HepG2 (cell line): ENCODE data around the gene C9orf50. TPM values are rescaled to one million over a fixed set of nuclear protein-coding genes. Genes with fewer than 3 reads are reported as not detected.

ENCODE experiments used
- ARID5B ChIP-seq: IDR thresholded peaks from 2 replicates; pipeline ENCODE4 v1.4.0; 2020; ENCODE audit warnings: mild to moderate bottlenecking, missing genetic modification reagents
- GATAD1 ChIP-seq: IDR thresholded peaks from 2 replicates; pipeline ENCODE4 v1.6.1; 2016; ENCODE audit warnings: missing genetic modification reagents, missing compliant biosample characterization
- IRX3 ChIP-seq: sonication (generic); formaldehyde crosslinking; IDR thresholded peaks from 2 replicates; pipeline ENCODE4 v1.8.1; 2023; ENCODE audit warnings: mild to moderate bottlenecking, low read depth, missing genetic modification reagents, borderline replicate concordance
- KMT2B ChIP-seq: IDR thresholded peaks from 2 replicates; pipeline ENCODE4 v1.6.1; 2016; ENCODE audit warnings: missing genetic modification reagents, missing compliant biosample characterization
- NR2F1 ChIP-seq, 2 experiments: fragments of 450-650 bp in 1 of 2; formaldehyde crosslinking in 1 of 2; IDR thresholded peaks; 2 replicates each; pipeline versions ENCODE4 v1.5.0 to v1.6.1; 2016 to 2020; ENCODE audit warnings: mild to moderate bottlenecking in 1 of 2, missing compliant biosample characterization in 1 of 2, missing genetic modification reagents in 1 of 2, moderate library complexity in 1 of 2
- POLR2G ChIP-seq: fragments of 200-400 bp; formaldehyde crosslinking; IDR thresholded peaks from 2 replicates; pipeline ENCODE4 v1.6.1; 2018; ENCODE audit warnings: mild to moderate bottlenecking, low read depth, low read length, moderate library complexity
- REXO4 ChIP-seq: sonication (generic); formaldehyde crosslinking; IDR thresholded peaks from 2 replicates; pipeline ENCODE4 v1.8.0; 2022; ENCODE audit warnings: missing genetic modification reagents, mild to moderate bottlenecking, borderline replicate concordance
- TBX2 ChIP-seq: sonication (generic); formaldehyde crosslinking; IDR thresholded peaks from 2 replicates; pipeline ENCODE4 v1.5.0; 2020; ENCODE audit warnings: missing genetic modification reagents, mild to moderate bottlenecking, borderline replicate concordance
- ZKSCAN8 ChIP-seq: IDR thresholded peaks from 2 replicates; pipeline ENCODE4 v1.6.1; 2016; ENCODE audit warnings: borderline replicate concordance, missing genetic modification reagents, missing compliant biosample characterization
- ZNF276 ChIP-seq: sonication (generic); formaldehyde crosslinking; IDR thresholded peaks from 2 replicates; pipeline ENCODE4 v1.4.0; 2020; ENCODE audit warnings: mild to moderate bottlenecking, low read depth, missing genetic modification reagents
- polyA plus RNA-seq, 8 experiments: library from polyadenylated mRNA; depleted of rRNA in 3 of 8; stranded (reverse) in 7 of 8; unstranded in 1 of 8; fragments of >200 nt; fragmentation: Illumina TruSeq in 4 of 8; extraction: Trizol in 4 of 8; gene quantifications; 2 replicates each; pipeline versions ENCODE4 v1.2.1 to v1.2.3, GENCODE V29; 2011 to 2016; ENCODE audit warnings: low read depth in 4 of 8, missing spikeins in 1 of 8, mixed read lengths in 1 of 8; ENCODE audit not compliant: insufficient read depth in 1 of 8
- total RNA-seq, 5 experiments: library from RNA; depleted of rRNA; stranded (reverse); fragments of >200 nt; fragmentation: Illumina TruSeq; extraction: Trizol; gene quantifications; 2 replicates each; pipeline ENCODE4 v1.2.3, GENCODE V29; 2016; ENCODE audit warnings: low read depth in 1 of 5
- TF ChIP-seq, protein P1 (sequence below): sonication (generic); formaldehyde crosslinking; IDR thresholded peaks from 2 replicates; pipeline ENCODE4 v1.5.0; 2020; ENCODE audit warnings: mild to moderate bottlenecking, missing genetic modification reagents
- TF ChIP-seq, protein P2 (sequence below), 2 experiments: IDR thresholded peaks; 2 replicates each; pipeline ENCODE4 v1.6.1; 2011 to 2012; ENCODE audit warnings: low read length in 2 of 2, borderline replicate concordance in 1 of 2, low read depth in 1 of 2, mild to moderate bottlenecking in 1 of 2, moderate library complexity in 1 of 2

The C9orf50 gene
- total and polyA plus RNA-seq, 2 of the 13 experiments (the other 11 are each of a cell fraction or from before 2014, with no cell fraction given) = not detected

GRCh38 chr9:129580211-129580915, 40.5 kb downstream of the C9orf50 start (continued):
- TF ChIP-seq TBX2 (CRISPR knock-in tag) = peak; percentile 67; the same call in 1 of the 2 replicates
- peak; percentile 29; the same call in 1 of the 2 replicates for TF ChIP-seq KMT2B (CRISPR knock-in tag)
- no peak for TF ChIP-seq ZNF276 (CRISPR knock-in tag)
- TF ChIP-seq IRX3 = no peak
- TF ChIP-seq, protein P1, sequence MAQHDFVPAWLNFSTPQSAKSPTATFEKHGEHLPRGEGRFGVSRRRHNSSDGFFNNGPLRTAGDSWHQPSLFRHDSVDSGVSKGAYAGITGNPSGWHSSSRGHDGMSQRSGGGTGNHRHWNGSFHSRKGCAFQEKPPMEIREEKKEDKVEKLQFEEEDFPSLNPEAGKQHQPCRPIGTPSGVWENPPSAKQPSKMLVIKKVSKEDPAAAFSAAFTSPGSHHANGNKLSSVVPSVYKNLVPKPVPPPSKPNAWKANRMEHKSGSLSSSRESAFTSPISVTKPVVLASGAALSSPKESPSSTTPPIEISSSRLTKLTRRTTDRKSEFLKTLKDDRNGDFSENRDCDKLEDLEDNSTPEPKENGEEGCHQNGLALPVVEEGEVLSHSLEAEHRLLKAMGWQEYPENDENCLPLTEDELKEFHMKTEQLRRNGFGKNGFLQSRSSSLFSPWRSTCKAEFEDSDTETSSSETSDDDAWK (CRISPR knock-in tag) = no peak
- 0 out of 2 replicates have a peak, but pooled peaks have one; percentile 15 for TF ChIP-seq GATAD1 (CRISPR knock-in tag)
- 0 out of 2 replicates have a peak, but pooled peaks have one; percentile 25 for TF ChIP-seq ZKSCAN8
- no peak for TF ChIP-seq REXO4 (CRISPR knock-in tag)
- TF ChIP-seq NR2F1 (CRISPR knock-in tag; IDR thresholded peaks at IDR 0.05) = no peak
- peak; percentile 59 for TF ChIP-seq POLR2G
- peak; percentile 60 for TF ChIP-seq ARID5B (CRISPR knock-in tag)
- TF ChIP-seq, protein P2, sequence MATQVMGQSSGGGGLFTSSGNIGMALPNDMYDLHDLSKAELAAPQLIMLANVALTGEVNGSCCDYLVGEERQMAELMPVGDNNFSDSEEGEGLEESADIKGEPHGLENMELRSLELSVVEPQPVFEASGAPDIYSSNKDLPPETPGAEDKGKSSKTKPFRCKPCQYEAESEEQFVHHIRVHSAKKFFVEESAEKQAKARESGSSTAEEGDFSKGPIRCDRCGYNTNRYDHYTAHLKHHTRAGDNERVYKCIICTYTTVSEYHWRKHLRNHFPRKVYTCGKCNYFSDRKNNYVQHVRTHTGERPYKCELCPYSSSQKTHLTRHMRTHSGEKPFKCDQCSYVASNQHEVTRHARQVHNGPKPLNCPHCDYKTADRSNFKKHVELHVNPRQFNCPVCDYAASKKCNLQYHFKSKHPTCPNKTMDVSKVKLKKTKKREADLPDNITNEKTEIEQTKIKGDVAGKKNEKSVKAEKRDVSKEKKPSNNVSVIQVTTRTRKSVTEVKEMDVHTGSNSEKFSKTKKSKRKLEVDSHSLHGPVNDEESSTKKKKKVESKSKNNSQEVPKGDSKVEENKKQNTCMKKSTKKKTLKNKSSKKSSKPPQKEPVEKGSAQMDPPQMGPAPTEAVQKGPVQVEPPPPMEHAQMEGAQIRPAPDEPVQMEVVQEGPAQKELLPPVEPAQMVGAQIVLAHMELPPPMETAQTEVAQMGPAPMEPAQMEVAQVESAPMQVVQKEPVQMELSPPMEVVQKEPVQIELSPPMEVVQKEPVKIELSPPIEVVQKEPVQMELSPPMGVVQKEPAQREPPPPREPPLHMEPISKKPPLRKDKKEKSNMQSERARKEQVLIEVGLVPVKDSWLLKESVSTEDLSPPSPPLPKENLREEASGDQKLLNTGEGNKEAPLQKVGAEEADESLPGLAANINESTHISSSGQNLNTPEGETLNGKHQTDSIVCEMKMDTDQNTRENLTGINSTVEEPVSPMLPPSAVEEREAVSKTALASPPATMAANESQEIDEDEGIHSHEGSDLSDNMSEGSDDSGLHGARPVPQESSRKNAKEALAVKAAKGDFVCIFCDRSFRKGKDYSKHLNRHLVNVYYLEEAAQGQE (IDR thresholded peaks at IDR 0.05; ENCODE audit: borderline replicate concordance in 1 of 2, low read depth in 1 of 2, low read length in 2 of 2) = no peak
